Upper lobe of left lung (tissue), 6 donors: ENCODE results near the gene SERP2. TPM values are rescaled to one million over a fixed set of nuclear protein-coding genes. Genes with fewer than 3 reads are reported as not detected.
A peak's percentile ranks its signal among the peaks of the same experiment; 100 is the strongest.

ENCODE experiments used
- ATAC-seq, 2 donors: fragments of 200-7000 bp; cut with Tn5 transposase; one replicate each; pipeline ENCODE4 v1.9.1; 2022; ENCODE audit warnings: mild to moderate bottlenecking in 2 of 2, moderate library complexity in 2 of 2; ENCODE audit not compliant: low FRiP score in 2 of 2
- DNase-seq, 2 donors: peaks; one replicate each; pipeline ENCODE4 v3.0.0-alpha.2; 2019 to 2020
- H3K27ac ChIP-seq, 4 donors: fragments of 200-600 bp; sonication (generic); one replicate each; pipeline ENCODE4 v1.5.1; 2016 to 2019
- H3K27me3 ChIP-seq, 4 donors: fragments of 200-600 bp; sonication (generic); one replicate each; pipeline ENCODE4 v1.5.1; 2017 to 2019
- H3K36me3 ChIP-seq, 4 donors: fragments of 200-600 bp; sonication (generic); one replicate each; pipeline ENCODE4 v1.5.1; 2016 to 2019
- H3K4me1 ChIP-seq, 4 donors: fragments of 200-600 bp; sonication (generic); one replicate each; pipeline ENCODE4 v1.5.1; 2018 to 2019
- H3K4me3 ChIP-seq, 4 donors: fragments of 200-600 bp; sonication (generic); one replicate each; pipeline ENCODE4 v1.5.1; 2017 to 2019; ENCODE audit warnings: mild to moderate bottlenecking in 2 of 4, moderate library complexity in 1 of 4
- H3K9me3 ChIP-seq, 4 donors: fragments of 200-600 bp; sonication (generic); one replicate each; pipeline ENCODE4 v1.5.1; 2018 to 2019
- EP300 ChIP-seq, 4 donors: sonication (generic); formaldehyde crosslinking; IDR thresholded peaks; one replicate each; pipeline ENCODE4 v1.5.1; 2017; ENCODE audit warnings: antibody characterized with exemption in 4 of 4, control low read depth in 2 of 4
- POLR2A ChIP-seq, 4 donors: fragments of 450-650 bp; IDR thresholded peaks; one replicate each; pipeline ENCODE4 v1.5.1; 2016 to 2017; ENCODE audit warnings: antibody characterized with exemption in 4 of 4, mild to moderate bottlenecking in 2 of 4
- POLR2AphosphoS5 ChIP-seq, 2 donors: sonication (generic); formaldehyde crosslinking; IDR thresholded peaks; one replicate each; pipeline ENCODE4 v1.5.1; 2017; ENCODE audit warnings: antibody characterized with exemption in 2 of 2
- WGBS, 2 donors: methylation state at CpG; one replicate each; pipeline ENCODE4 v1.1.5; 2017 to 2018; 5-methylcytosine and 5-hydroxymethylcytosine counted together
- total RNA-seq, 6 donors: library from RNA; depleted of rRNA in 4 of 6; stranded (reverse); fragments of >200 nt in 4 of 6; gene quantifications; one replicate each; pipeline versions ENCODE4 v1.1.0 to v1.2.1, GENCODE V29; 2016 to 2021
- TF ChIP-seq, protein P1 (sequence below), 6 experiments: fragments of 450-650 bp in 4 of 6; fragments of 200-600 bp in 2 of 6; sonication (generic) in 2 of 6; IDR thresholded peaks; one replicate each; pipeline ENCODE4 v1.5.1; 2016 to 2019; ENCODE audit warnings: antibody characterized with exemption in 6 of 6
- donor health status: DM: no; HTN: no; CAD: no; lungs with moderate emphysema.
- donor health status: DM: no; HTN: yes; CAD: no; lungs with severe emphysema.

SERP2 gene
- total RNA-seq, 6 donors from 2014 or later = 0.89 to 27.2 (median 3.8) TPM

DNA sequence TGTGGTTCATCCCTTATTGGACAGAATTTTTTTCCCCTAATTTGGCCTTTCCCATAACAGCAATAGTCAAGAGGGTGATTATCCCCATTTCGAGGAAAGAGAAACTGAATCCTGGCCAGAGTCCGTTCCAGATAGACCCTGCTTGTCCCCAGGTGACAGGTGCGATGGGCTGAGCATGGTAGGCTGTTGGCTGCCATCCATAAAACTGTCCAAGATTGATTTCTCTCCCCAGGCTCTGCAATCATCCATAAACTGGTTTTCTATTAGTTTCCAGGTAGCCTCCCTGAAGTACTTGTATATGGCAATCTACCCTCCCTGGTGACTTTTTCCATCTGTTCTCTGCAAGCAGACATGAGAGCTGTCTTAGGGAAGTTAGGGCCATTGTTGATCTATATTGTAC, 25.4 kb downstream of the SERP2 start:
- Histone ChIP-seq H3K4me3 (no peak overlapping the region), H3K27me3 (no peaks in the 10 kb centered on the region), H3K9me3 (no peaks in the 10 kb centered on the region), H3K4me1 (peaks cover 0 to 8% (median 2%) of the 10 kb centered on the region in 4 donors), H3K27ac (no peak overlapping the region), H3K36me3 (no peaks in the 10 kb centered on the region)
- WGBS, 2 donors = 91 to 96% methylated on average over 3 of the region's 3 CpGs
- TF ChIP-seq, protein P1, sequence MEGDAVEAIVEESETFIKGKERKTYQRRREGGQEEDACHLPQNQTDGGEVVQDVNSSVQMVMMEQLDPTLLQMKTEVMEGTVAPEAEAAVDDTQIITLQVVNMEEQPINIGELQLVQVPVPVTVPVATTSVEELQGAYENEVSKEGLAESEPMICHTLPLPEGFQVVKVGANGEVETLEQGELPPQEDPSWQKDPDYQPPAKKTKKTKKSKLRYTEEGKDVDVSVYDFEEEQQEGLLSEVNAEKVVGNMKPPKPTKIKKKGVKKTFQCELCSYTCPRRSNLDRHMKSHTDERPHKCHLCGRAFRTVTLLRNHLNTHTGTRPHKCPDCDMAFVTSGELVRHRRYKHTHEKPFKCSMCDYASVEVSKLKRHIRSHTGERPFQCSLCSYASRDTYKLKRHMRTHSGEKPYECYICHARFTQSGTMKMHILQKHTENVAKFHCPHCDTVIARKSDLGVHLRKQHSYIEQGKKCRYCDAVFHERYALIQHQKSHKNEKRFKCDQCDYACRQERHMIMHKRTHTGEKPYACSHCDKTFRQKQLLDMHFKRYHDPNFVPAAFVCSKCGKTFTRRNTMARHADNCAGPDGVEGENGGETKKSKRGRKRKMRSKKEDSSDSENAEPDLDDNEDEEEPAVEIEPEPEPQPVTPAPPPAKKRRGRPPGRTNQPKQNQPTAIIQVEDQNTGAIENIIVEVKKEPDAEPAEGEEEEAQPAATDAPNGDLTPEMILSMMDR (IDR thresholded peaks at IDR 0.05) = no peak
- TF ChIP-seq POLR2AphosphoS5 (IDR thresholded peaks at IDR 0.05) (no peak), POLR2A (IDR thresholded peaks at IDR 0.05) (no peak), EP300 (IDR thresholded peaks at IDR 0.05) (no peak)
- no peak for ATAC-seq
- DNase-seq = no peak

DNA sequence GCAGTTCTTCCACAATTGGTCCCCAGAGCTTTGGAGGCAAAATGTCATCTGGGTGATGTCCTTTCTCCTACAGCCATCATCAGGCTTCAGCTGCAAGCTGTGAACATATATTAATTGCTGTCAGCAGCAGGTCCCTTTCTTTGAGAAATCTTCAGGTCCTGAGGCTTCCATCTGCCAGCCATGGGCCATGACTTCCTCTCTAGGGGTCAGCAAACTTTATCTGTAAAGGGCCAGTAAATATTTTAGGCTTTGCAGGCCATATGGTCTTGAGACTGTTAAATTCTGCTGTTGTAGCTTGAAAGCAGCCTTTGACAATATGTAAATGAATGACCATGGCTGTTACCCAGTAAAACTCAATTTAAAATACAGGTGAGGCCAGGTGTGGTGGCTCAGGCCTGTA, 27.1 kb downstream of the SERP2 start:
- no peak overlapping the region for H3K27ac ChIP-seq
- no peaks in the 10 kb centered on the region for H3K27me3 ChIP-seq
- TF ChIP-seq POLR2A (IDR thresholded peaks at IDR 0.05) (no peak), POLR2AphosphoS5 (IDR thresholded peaks at IDR 0.05) (no peak), EP300 (IDR thresholded peaks at IDR 0.05) (no peak)
- TF ChIP-seq, protein P1 (IDR thresholded peaks at IDR 0.05) = no peak
- no peaks in the 10 kb centered on the region for H3K36me3 ChIP-seq
- ATAC-seq (no peak), DNase-seq (no peak)
- peaks cover 2 to 8% (median 3%) of the 10 kb centered on the region in 4 donors for H3K4me1 ChIP-seq
- no peak overlapping the region for H3K4me3 ChIP-seq
- H3K9me3 ChIP-seq = no peaks in the 10 kb centered on the region

DNA sequence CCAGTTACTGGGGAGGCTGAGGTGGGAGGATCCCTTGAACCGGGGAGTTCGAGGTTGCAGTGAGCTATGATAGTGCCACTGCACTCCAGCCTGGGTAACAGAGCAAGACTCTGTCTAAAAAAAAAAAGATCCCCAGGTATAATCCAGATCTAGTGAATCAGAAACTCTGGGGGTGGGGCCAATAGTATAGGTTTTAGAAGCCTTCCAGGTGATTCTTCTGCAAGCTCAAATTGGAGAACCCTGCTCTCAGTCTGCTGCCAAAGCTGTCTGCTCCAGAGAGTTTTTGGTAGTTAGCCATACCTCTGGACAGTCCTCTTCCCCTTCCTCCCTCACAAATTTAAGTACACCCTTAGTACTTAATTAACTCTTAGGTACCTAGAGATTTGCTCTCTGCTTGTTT, 28.0 kb downstream of the SERP2 start:
- ATAC-seq (no peak), DNase-seq (no peak)
- H3K27ac ChIP-seq = no peak overlapping the region
- 79 to 100% methylated on average over 2 of the region's 2 CpGs for WGBS, 2 donors
- no peaks in the 10 kb centered on the region for H3K36me3 ChIP-seq
- no peaks in the 10 kb centered on the region for H3K9me3 ChIP-seq
- H3K4me1 ChIP-seq = peaks cover 3 to 10% (median 8%) of the 10 kb centered on the region in 4 donors
- H3K4me3 ChIP-seq = no peak overlapping the region
- TF ChIP-seq EP300 (IDR thresholded peaks at IDR 0.05) = no peak
- TF ChIP-seq POLR2A (IDR thresholded peaks at IDR 0.05) = no peak
- TF ChIP-seq POLR2AphosphoS5 (IDR thresholded peaks at IDR 0.05) = no peak
- TF ChIP-seq, protein P1 (IDR thresholded peaks at IDR 0.05) = no peak
- H3K27me3 ChIP-seq = no peaks in the 10 kb centered on the region

DNA sequence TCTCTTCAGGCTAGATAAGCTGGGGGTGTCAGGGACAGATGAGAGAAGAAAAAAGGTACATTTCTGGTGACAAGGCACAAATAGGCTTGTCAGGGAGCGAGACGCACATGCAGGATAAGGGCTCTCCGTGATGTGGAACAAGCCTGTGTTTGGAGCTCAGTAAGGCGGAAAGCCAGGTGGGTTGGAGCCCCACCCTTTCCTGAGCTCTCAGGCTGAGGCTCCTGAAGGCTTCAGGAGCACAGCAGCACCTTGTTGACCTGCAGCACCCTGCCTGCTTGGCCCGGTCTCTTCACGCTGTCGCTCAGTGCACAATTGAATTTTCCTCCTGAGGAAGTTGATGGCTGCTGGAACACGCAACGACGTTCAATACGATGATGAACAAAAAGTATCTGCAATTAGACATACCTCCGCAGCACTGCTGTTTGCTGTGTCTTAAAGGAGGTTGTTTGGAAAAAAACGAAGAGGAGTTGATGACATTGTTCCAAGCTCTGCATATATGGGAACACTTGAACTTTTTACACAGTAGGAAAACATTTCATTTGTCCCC, 29.3 kb downstream of the SERP2 start:
- Histone ChIP-seq H3K4me3 (no peak overlapping the region), H3K27ac (no peak overlapping the region), H3K27me3 (no peaks in the 10 kb centered on the region), H3K9me3 (no peaks in the 10 kb centered on the region), H3K36me3 (no peaks in the 10 kb centered on the region), H3K4me1 (peaks cover 7 to 11% (median 8%) of the 10 kb centered on the region in 4 donors)
- ATAC-seq (no peak), DNase-seq (peak in 1 of 2 donors; percentile 75)
- 63 to 78% methylated on average over 13 of the region's 13 CpGs for WGBS, 2 donors
- TF ChIP-seq POLR2A (IDR thresholded peaks at IDR 0.05) = no peak
- TF ChIP-seq, protein P1 (IDR thresholded peaks at IDR 0.05) = no peak
- no peak for TF ChIP-seq EP300 (IDR thresholded peaks at IDR 0.05)
- no peak for TF ChIP-seq POLR2AphosphoS5 (IDR thresholded peaks at IDR 0.05)

DNA sequence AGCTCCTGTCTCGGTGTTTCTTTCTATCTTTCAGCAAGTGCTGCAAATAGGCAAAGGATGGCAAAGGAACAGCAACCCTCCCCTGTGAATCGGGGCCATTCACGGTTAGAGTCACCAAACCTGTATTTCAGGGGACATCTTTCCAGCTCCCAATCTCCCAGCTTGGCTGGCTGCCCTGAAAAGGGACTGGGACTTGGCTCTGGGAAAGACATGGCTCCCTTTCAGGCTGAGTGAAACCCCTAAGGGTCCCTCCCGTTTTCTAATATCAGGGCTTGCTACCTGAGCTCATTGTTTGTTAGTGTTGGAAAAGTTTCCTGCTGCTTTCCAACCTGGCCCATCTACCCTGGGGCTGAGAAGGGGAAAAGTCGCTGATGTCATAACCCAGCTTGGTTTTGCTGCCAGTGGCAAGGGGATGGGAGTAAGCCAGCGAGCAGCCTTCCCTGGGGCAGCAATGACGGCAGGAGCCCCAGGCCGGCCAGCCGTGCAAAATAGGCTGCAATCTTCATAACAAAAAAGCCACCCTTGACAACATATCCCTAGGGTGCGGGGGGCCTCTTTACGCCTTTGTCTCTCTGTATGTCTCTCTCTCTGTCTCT, 29.9 kb downstream of the SERP2 start:
- Histone ChIP-seq H3K9me3 (no peaks in the 10 kb centered on the region), H3K4me1 (peaks cover 7 to 11% (median 8%) of the 10 kb centered on the region in 4 donors), H3K36me3 (no peaks in the 10 kb centered on the region), H3K27ac (no peak overlapping the region), H3K4me3 (no peak overlapping the region), H3K27me3 (no peaks in the 10 kb centered on the region)
- peak in 1 of 2 donors; percentile 34 for DNase-seq
- no peak for ATAC-seq
- TF ChIP-seq, protein P1 (IDR thresholded peaks at IDR 0.05) = no peak
- no peak for TF ChIP-seq EP300 (IDR thresholded peaks at IDR 0.05)
- TF ChIP-seq POLR2AphosphoS5 (IDR thresholded peaks at IDR 0.05) = no peak
- TF ChIP-seq POLR2A (IDR thresholded peaks at IDR 0.05) = no peak
- 79 to 85% methylated on average over 10 to 11 of the region's 11 CpGs for WGBS, 2 donors
